ENCODE results near the gene DDX55. TPM values are rescaled to one million over a fixed set of nuclear protein-coding genes. Genes with fewer than 3 reads are reported as not detected.
"Not testable (repeated sequence)": the region's sequence is repeated elsewhere in the genome, so short reads cannot be mapped to it uniquely, and the experiment has no call there.

The DDX55 gene
- 20.1 TPM for total RNA-seq
- long read RNA-seq, partial matches to known transcripts: 91 of 133 reads
- long read RNA-seq, other reads (novel, unspliced or antisense): 41 of 133 reads

GRCh38 chr12:123601602-123602489 lies at the start of gene DDX55:
DDX55 (plus strand) TSS chr12:123602099; CDS start chr12:123602149, 50 bp downstream.
- DNase-seq (ENCODE audit: low spot score): peak; percentile 96

GRCh38 chr12:123554136-123554535 lies 47.8 kb upstream of the DDX55 start:
- DNase-seq (ENCODE audit: low spot score): not testable (repeated sequence)

DNA sequence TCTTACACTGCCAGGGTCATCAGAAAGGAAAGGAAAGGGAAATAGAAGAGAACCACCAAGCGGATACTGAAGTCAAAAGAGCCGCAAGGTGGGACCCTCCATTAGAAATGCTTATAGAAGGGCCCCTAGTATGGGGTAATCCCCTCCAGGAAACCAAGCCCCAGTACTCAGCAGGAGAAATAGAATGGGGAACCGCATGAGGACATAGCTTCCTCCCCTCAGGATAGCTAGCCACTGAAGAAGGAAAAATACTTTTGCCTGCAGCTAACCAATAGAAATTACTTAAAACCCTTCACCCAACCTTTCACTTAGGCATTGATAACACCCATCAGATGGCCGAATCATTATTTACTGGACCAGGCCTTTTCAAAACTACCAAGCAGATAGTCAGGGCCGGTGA lies 47.1 kb upstream of the DDX55 start:
- not testable (repeated sequence) for DNase-seq (ENCODE audit: low spot score)

GRCh38 chr12:123558487-123558886 lies 43.4 kb upstream of the DDX55 start:
- DNase-seq (ENCODE audit: low spot score): not testable (repeated sequence)

DNA sequence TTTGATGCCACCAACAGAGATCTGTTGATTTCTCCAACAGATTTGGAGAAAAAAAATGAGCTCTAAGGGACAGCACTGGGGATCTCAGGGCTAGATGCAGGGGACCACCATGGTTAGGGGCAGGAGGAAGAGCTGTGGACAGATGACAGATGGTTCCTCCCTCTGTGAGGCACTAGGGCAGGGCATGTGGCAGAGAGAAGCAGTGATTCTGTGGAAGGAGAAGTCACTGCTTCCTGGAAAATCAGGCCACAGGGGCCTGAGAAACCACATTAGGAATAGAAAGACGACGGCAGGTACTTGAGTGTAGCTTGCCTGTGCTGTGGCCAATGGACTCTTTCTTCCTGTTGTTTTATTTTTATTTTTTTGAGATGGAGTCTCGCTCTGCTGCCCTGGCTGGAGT lies 42.4 kb upstream of the DDX55 start:
- no peak for DNase-seq (ENCODE audit: low spot score)

DNA sequence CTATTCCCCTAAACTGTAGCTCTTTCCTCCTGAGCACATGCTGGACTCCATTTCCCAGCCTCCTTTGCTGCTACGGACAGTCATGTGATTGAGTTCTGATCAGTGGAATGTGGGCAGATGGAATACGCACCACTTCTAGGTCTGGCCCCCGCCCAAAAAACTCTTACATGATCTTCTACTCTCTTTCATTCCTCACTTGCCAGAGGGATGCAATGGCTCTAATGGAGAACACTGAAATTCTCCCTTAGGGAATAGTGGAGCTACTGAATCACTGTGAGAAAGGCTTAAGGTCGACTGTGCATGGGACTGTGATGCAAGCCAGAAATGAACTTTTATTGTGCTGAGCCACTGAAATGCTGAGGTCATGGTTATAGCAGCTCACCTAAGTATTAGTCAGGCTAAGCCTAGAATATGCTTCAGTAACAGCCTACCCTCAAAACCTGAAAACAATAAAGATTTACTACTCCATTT lies 30.5 kb upstream of the DDX55 start:
- no peak for DNase-seq (ENCODE audit: low spot score)

- DNase-seq (ENCODE audit: low spot score): no peak
These were observed 29.5 kb upstream of the DDX55 start for GRCh38 chr12:123572391-123572790.

GRCh38 chr12:123573870-123574269 lies 28.0 kb upstream of the DDX55 start:
- no peak for DNase-seq (ENCODE audit: low spot score)

GRCh38 chr12:123576611-123577010 lies 25.3 kb upstream of the DDX55 start:
- DNase-seq (ENCODE audit: low spot score): no peak

DNA sequence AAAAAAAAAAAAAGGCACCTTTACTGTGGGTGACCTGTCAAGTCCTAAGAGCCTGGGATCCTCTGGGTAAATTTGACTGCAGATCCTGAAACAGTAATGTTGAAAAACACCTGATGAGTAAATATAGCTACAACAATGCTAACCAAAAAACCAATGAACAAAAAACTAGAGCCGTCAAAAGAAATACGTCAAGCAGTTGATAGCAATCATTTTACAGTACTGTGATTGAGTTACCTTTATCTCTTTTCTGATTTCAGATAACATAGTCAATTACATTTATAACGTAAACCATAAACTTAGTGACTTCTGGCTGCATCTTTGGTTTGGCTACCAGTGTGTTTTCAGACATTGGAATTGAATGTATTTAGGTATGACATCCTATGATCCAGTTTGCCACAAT lies 23.7 kb upstream of the DDX55 start:
- no peak for DNase-seq (ENCODE audit: low spot score)

DNA sequence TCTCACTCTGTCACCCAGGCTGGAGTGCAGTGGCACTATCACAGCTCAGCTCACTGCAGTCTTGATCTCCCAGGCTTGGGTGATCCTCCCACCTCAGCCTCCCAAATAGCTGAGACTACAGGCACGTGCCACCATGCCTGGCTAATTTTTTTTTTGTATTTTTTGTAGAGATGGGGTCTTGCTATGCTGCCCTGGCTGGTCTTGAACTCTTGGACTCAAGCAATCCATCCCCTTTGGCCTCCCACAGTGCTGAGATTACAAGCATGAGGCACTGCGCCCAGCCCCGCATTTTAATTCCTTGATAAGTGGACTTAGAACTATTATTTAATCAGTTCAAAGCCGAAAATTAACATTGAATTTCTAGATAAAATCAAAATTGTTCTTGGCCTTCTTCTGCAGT lies 23.1 kb upstream of the DDX55 start:
- not testable (repeated sequence) for DNase-seq (ENCODE audit: low spot score)

DNA sequence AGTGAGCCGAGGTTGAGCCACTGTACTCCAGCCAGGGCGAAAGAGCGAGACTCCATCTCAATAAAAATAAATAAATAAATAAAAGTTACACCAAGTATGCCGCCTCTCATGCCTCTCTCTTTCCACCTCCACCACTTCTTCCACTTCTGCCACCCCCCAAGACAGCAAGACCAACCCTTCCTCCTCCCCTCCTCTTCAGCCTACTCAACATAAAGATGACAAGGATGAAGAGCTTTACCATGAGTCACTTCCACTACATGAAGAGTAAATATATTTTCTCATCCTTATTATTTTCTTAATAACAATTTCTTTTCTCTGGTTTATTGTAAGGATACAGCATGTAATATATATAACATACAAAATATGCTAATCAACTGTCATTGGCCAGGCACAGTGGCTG lies 21.1 kb upstream of the DDX55 start:
- no peak for DNase-seq (ENCODE audit: low spot score)

DNA sequence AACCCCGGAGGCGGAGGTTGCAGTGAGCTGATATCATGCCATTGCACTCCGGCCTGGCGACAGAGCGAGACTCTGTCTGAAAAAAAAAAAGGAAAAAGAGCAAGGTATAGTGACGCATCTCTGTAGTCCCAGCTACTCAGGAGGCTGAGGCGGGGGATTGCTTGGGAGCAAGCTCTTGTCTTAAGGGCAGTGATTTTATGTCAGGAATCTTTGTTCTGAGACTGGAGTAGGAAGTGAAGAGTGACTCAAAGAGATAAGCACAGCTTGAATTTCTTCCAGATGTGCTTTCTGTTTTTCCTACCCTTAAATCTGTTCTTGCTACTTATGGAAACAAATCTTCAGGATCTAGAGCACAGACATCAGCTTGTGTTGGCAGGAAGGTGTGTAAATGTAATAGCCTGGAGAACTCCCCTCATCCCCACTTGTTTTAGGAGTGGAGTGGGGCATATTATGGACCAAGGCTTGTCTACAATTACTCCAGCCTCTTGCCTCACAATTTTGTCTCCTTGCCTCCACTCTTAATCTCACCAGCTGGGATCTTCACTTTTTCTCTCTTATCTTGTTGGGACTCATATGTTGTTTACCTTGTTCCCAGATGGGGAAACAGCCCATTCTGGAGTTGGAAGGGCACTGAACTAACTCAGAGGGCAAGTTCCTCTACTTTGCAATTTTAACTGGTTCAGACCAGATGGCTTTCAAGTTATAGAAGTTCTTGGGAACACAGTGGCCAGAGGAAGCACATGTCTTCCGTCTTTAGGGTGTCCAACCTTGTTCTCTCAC lies 10.0 kb upstream of the DDX55 start:
- no peak for DNase-seq (ENCODE audit: low spot score)

DNA sequence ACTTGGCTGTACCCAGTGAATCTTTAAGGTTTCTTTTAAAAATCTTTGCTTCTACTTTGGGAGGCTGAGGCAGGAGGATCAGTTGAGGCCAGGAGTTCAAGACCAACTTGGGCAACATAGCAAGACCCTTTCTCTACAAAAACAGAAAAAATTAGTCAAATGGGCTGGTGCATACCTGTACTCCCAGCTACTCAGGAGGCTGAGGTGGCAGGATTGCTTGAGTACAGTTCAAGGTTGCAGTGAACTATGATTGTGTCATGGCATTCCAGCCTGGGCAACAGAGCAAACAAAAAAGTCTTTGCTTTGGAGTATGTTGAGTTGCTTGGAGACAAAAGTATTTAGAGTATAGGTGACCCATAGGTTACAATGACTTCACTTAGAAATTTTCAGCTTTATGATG lies 6.2 kb upstream of the DDX55 start:
- DNase-seq (ENCODE audit: low spot score): no peak

- no peak for DNase-seq (ENCODE audit: low spot score)
These were observed 4.8 kb upstream of the DDX55 start for GRCh38 chr12:123597100-123597499.

GRCh38 chr12:123598522-123598921 lies 3.4 kb upstream of the DDX55 start:
- DNase-seq (ENCODE audit: low spot score): no peak

- no peak for DNase-seq (ENCODE audit: low spot score)
These were observed 2.6 kb upstream of the DDX55 start for GRCh38 chr12:123599310-123599709.

DNA sequence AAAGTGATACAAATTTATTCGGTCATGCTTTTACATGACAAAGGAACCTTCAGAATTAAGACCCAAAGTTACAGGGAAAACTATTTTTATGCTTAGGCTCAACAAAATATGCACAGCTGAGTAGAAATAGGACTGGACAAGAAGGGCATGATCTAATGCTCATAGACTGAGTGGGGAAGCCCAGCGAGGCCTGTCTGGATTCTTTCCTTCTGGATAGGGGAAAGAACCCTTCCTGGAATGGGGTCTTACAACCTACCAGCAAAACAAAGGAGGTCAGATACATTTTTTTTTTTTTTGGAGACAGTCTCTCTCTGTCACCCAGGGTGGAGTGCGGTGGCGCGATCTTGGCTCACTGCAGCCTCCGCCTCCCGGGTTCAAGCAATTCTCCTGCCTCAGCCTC lies 2.2 kb upstream of the DDX55 start:
- no peak for DNase-seq (ENCODE audit: low spot score)

GRCh38 chr12:123602651-123603195 lies 824 bp downstream of the DDX55 start:
- no peak for DNase-seq (ENCODE audit: low spot score)

DNA sequence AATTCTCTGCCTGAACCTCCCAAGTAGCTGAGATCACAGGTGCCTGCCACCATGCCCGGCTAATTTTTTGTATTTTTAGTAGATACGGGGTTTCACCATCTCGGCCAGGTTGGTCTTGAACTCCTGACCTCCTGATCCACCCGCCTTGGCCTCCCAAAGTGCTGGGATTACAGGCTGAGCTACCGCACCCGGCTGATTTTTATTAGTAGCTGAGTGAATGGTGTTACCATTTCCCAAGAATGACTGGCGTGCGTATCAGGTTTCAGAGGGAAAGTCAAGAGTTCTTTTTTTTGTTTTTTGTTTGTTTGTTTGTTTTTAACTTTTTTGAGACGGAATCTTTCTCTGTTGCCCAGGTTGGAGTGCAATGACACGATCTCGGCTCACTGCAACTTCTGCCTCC lies 1.6 kb downstream of the DDX55 start:
- not testable (repeated sequence) for DNase-seq (ENCODE audit: low spot score)

DNA sequence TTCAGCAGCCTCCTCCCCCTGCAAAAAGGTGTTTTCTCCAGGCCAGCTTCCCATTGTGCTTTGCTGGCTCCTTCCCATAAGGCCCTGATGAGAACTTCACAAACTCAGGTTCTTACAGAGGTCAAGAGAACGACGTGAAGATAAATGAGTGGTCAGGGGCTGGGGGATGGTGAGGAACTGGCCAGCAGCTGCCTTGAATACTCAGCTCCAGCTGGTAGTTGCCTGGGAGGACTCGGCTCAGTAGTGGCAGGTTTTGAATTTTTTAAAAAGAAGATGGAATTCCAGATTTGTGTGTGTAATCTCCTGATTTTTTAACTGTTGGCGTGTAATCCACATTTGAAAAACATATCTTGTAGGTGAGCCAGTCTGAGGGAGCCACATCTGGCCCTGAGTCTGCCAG lies 5.9 kb downstream of the DDX55 start:
- DNase-seq (ENCODE audit: low spot score): no peak

DNA sequence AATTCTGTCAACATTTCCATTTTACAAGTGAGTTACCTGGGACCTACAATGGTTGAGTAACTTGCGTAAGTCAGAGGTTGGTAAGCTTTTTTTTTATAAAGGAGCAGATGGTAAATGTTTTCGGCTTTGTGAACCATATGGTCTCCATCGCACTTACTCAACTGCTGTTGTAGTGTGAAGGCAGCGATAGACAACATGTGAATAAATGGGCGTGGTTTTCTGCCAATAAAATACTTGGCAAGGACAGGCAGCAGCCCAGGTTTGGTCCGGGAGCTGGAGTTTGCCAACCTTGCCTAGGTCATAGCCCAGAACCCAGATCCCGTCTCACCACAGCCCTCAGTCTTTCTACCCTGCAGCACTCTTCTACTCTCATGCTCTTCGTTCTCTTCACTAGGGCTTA lies 6.3 kb downstream of the DDX55 start:
- DNase-seq (ENCODE audit: low spot score): no peak

All from mesenteric fat pad (tissue), 1 donor.